ENCODE measurements around the gene GALNT3. TPM values are rescaled to one million over a fixed set of nuclear protein-coding genes. Genes with fewer than 3 reads are reported as not detected.

GALNT3 gene
- total RNA-seq, 1 donor from 2014 or later, result 59.5 TPM

GRCh38 chr2:165701147-165701546 is 92.9 kb downstream of the GALNT3 start:
- FAIRE-seq, result no peak

GRCh38 chr2:165700531-165700930 is 93.5 kb downstream of the GALNT3 start:
- Histone ChIP-seq H3K27me3 (ENCODE audit: control insufficient read depth, insufficient read depth, low read length) (no peaks in the 10 kb centered on the region), H3K36me3 (ENCODE audit: control insufficient read depth, insufficient read depth, low read length) (no peaks in the 10 kb centered on the region), H3K4me3 (ENCODE audit: low read depth, low read length) (no peak overlapping the region)
- FAIRE-seq (no peak), DNase-seq (ENCODE audit: low read depth) (no peak)
- no peak for TF ChIP-seq CTCF (IDR thresholded peaks at IDR 0.05; ENCODE audit: insufficient read depth, low read length, severe bottlenecking)

More at GRCh38 chr2:165701147-165701546, 92.9 kb downstream of the GALNT3 start:
- H3K27me3 ChIP-seq (ENCODE audit: control insufficient read depth, insufficient read depth, low read length), result no peaks in the 10 kb centered on the region
- H3K4me3 ChIP-seq (ENCODE audit: low read depth, low read length), result no peak overlapping the region
- TF ChIP-seq CTCF (IDR thresholded peaks at IDR 0.05; ENCODE audit: insufficient read depth, low read length, severe bottlenecking), result no peak
- DNase-seq (ENCODE audit: low read depth), result no peak
- H3K36me3 ChIP-seq (ENCODE audit: control insufficient read depth, insufficient read depth, low read length), result no peaks in the 10 kb centered on the region

- DNase-seq (ENCODE audit: low read depth) (no peak), FAIRE-seq (no peak)
- TF ChIP-seq CTCF (IDR thresholded peaks at IDR 0.05; ENCODE audit: insufficient read depth, low read length, severe bottlenecking), result no peak
- Histone ChIP-seq H3K4me3 (ENCODE audit: low read depth, low read length) (no peak overlapping the region), H3K36me3 (ENCODE audit: control insufficient read depth, insufficient read depth, low read length) (no peaks in the 10 kb centered on the region), H3K27me3 (ENCODE audit: control insufficient read depth, insufficient read depth, low read length) (no peaks in the 10 kb centered on the region)
Observed at GRCh38 chr2:165699946-165700345, 94.1 kb downstream of the GALNT3 start.

- H3K27me3 ChIP-seq (ENCODE audit: control insufficient read depth, insufficient read depth, low read length), result no peaks in the 10 kb centered on the region
- FAIRE-seq, result no peak
- no peaks in the 10 kb centered on the region for H3K36me3 ChIP-seq (ENCODE audit: control insufficient read depth, insufficient read depth, low read length)
- H3K4me3 ChIP-seq (ENCODE audit: low read depth, low read length), result no peak overlapping the region
- peak; percentile 66 for DNase-seq (ENCODE audit: low read depth)
- TF ChIP-seq CTCF (IDR thresholded peaks at IDR 0.05; ENCODE audit: insufficient read depth, low read length, severe bottlenecking), result peak; percentile 56
Observed at GRCh38 chr2:165698444-165698884, 95.6 kb downstream of the GALNT3 start.

- FAIRE-seq (no peak), DNase-seq (ENCODE audit: low read depth) (no peak)
- Histone ChIP-seq H3K36me3 (ENCODE audit: control insufficient read depth, insufficient read depth, low read length) (no peaks in the 10 kb centered on the region), H3K27me3 (ENCODE audit: control insufficient read depth, insufficient read depth, low read length) (no peaks in the 10 kb centered on the region), H3K4me3 (ENCODE audit: low read depth, low read length) (no peak overlapping the region)
- no peak for TF ChIP-seq CTCF (IDR thresholded peaks at IDR 0.05; ENCODE audit: insufficient read depth, low read length, severe bottlenecking)
Observed at GRCh38 chr2:165697748-165698443, 96.2 kb downstream of the GALNT3 start.

Other genes with a start within 250 kb of the GALNT3 start
- 6.9 and 10.0 TPM in 2 replicates for gene TTC21B, start 159.5 kb upstream of the GALNT3 start, total RNA-seq